Measurements from ENCODE around the gene PACS1. TPM values are rescaled to one million over a fixed set of nuclear protein-coding genes. Genes with fewer than 3 reads are reported as not detected.

PACS1 gene
- polyA plus RNA-seq, 1 donor (not counting 4 experiments of a cell fraction or from before 2014, with no cell fraction given): 14.9 TPM

DNA sequence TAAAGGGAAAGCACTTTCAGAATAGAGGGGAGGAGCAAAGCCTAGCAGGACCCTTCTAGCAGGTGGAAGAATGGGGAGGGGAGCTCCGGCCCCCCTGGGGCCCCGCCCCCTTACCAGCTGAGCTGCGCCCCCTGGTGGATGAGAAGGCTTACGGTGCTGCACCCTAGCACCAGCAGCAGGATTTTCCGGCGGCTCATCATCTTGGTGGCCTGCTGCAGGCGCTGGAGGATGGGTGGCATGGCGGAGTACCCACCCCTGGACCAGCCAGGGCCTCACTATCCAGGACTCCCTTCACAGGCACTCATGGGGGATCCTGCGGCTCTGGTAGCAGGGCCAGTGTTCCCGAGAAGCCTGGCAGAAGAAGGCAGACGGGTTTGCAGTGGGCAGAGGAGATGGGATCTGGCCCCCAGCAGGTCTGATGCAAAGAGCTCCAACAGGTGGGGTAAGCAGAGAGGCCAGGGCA, 24.9 kb upstream of the PACS1 start:
- no peaks in the 10 kb centered on the region for H3K4me1 ChIP-seq (ENCODE audit: control insufficient read depth, extremely low read depth, insufficient read depth, low read length)
- H3K27ac ChIP-seq (ENCODE audit: control insufficient read depth, insufficient read depth, low read length): no peak overlapping the region
- H3K9ac ChIP-seq (ENCODE audit: control insufficient read depth, extremely low read depth, insufficient read depth, low read length): no peak overlapping the region
- no peak overlapping the region for H3K4me3 ChIP-seq (ENCODE audit: control insufficient read depth in 2 of 3, extremely low read depth in 1 of 3, insufficient read depth in 2 of 3, low read depth in 1 of 3, low read length in 3 of 3)
- H3K9me3 ChIP-seq (ENCODE audit: control insufficient read depth, low read depth, low read length): no peaks in the 10 kb centered on the region
- peaks cover 11% of the 10 kb centered on the region for H3K27me3 ChIP-seq (ENCODE audit: control insufficient read depth, extremely low read depth, insufficient read depth, low read length)
- dilution Hi-C loops (cut with MboI; ENCODE audit: extremely low pct_ligation_motif_present, low sequenced_read_pairs): no loop called here
- no peak overlapping the region for H2AFZ ChIP-seq (ENCODE audit: control insufficient read depth, low read length)
- FAIRE-seq: peak; percentile 60
- no peaks in the 10 kb centered on the region for H3K9me1 ChIP-seq (ENCODE audit: control insufficient read depth, extremely low read depth, insufficient read depth, low read length)
- H3K36me3 ChIP-seq (ENCODE audit: control insufficient read depth in 2 of 2, extremely low read depth in 1 of 2, insufficient read depth in 2 of 2, low read length in 2 of 2): no peaks in the 10 kb centered on the region
- H4K20me1 ChIP-seq (ENCODE audit: control insufficient read depth, extremely low read depth, insufficient read depth, low read length): no peaks in the 10 kb centered on the region
- no peak overlapping the region for H3K4me2 ChIP-seq (ENCODE audit: control insufficient read depth, extremely low read depth, insufficient read depth, low read depth, low read length)
- no peak for DNase-seq (ENCODE audit: low read depth, low spot score)
- H3K79me2 ChIP-seq (ENCODE audit: control insufficient read depth, insufficient read depth, low read length): no peaks in the 10 kb centered on the region
- TF ChIP-seq, protein P1, sequence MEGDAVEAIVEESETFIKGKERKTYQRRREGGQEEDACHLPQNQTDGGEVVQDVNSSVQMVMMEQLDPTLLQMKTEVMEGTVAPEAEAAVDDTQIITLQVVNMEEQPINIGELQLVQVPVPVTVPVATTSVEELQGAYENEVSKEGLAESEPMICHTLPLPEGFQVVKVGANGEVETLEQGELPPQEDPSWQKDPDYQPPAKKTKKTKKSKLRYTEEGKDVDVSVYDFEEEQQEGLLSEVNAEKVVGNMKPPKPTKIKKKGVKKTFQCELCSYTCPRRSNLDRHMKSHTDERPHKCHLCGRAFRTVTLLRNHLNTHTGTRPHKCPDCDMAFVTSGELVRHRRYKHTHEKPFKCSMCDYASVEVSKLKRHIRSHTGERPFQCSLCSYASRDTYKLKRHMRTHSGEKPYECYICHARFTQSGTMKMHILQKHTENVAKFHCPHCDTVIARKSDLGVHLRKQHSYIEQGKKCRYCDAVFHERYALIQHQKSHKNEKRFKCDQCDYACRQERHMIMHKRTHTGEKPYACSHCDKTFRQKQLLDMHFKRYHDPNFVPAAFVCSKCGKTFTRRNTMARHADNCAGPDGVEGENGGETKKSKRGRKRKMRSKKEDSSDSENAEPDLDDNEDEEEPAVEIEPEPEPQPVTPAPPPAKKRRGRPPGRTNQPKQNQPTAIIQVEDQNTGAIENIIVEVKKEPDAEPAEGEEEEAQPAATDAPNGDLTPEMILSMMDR (optimal IDR thresholded peaks at IDR 0.05 in 1 of 3, IDR thresholded peaks at IDR 0.05 in 1 of 3, conservative IDR thresholded peaks at IDR 0.05 in 1 of 3; ENCODE audit: extremely low read depth in 1 of 3, insufficient read depth in 2 of 3, low read length in 3 of 3): peak; percentile 89 to 98 (median 90)
- TF ChIP-seq EZH2 (IDR thresholded peaks at IDR 0.05; ENCODE audit: low read length): no peak

DNA sequence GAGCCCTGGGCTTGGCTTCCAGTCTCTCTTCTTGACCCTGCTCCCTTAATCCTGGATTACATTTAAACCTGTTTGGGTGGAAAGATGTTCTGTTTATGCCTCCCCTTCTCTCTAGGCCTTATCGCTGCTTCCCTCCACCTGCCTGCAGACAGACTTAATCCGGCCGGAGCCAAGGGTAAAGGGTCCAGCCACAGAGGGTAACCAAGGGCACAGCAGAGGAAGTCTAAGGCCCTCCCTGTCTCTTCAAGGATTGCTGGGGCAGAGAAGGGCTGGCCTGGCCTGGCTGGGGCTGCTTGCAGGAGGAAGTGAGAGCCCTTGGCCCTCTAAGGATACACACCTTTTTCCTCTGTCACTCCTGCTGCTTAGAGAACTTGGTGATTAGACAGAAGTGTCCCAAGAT, 23.2 kb upstream of the PACS1 start:
- Histone ChIP-seq H3K36me3 (ENCODE audit: control insufficient read depth in 2 of 2, extremely low read depth in 1 of 2, insufficient read depth in 2 of 2, low read length in 2 of 2) (no peaks in the 10 kb centered on the region), H3K27ac (ENCODE audit: control insufficient read depth, insufficient read depth, low read length) (no peak overlapping the region)
- dilution Hi-C loops (cut with MboI; ENCODE audit: extremely low pct_ligation_motif_present, low sequenced_read_pairs): no loop called here

More for the DNA sequence above, 23.2 kb upstream of the PACS1 start:
- Histone ChIP-seq H3K4me1 (ENCODE audit: control insufficient read depth, extremely low read depth, insufficient read depth, low read length) (peaks cover 11% of the 10 kb centered on the region), H2AFZ (ENCODE audit: control insufficient read depth, low read length) (no peak overlapping the region), H3K79me2 (ENCODE audit: control insufficient read depth, insufficient read depth, low read length) (no peaks in the 10 kb centered on the region), H3K9me3 (ENCODE audit: control insufficient read depth, low read depth, low read length) (no peaks in the 10 kb centered on the region), H3K27me3 (ENCODE audit: control insufficient read depth, extremely low read depth, insufficient read depth, low read length) (peaks cover 11% of the 10 kb centered on the region), H3K9ac (ENCODE audit: control insufficient read depth, extremely low read depth, insufficient read depth, low read length) (no peak overlapping the region), H3K4me2 (ENCODE audit: control insufficient read depth, extremely low read depth, insufficient read depth, low read depth, low read length) (no peak overlapping the region), H3K4me3 (ENCODE audit: control insufficient read depth in 2 of 3, extremely low read depth in 1 of 3, insufficient read depth in 2 of 3, low read depth in 1 of 3, low read length in 3 of 3) (no peak overlapping the region), H4K20me1 (ENCODE audit: control insufficient read depth, extremely low read depth, insufficient read depth, low read length) (no peaks in the 10 kb centered on the region), H3K9me1 (ENCODE audit: control insufficient read depth, extremely low read depth, insufficient read depth, low read length) (no peaks in the 10 kb centered on the region)
- FAIRE-seq: no peak
- TF ChIP-seq EZH2 (IDR thresholded peaks at IDR 0.05; ENCODE audit: low read length): no peak
- TF ChIP-seq, protein P1 (optimal IDR thresholded peaks at IDR 0.05 in 1 of 3, IDR thresholded peaks at IDR 0.05 in 1 of 3, conservative IDR thresholded peaks at IDR 0.05 in 1 of 3; ENCODE audit: extremely low read depth in 1 of 3, insufficient read depth in 2 of 3, low read length in 3 of 3): no peak
- no peak for DNase-seq (ENCODE audit: low read depth, low spot score)
